Activated CD4-positive, alpha-beta T cell treated with anti-CD3 and anti-CD28 coated beads for 36 hours (primary cell): ENCODE data around the gene MPP2. TPM values are rescaled to one million over a fixed set of nuclear protein-coding genes. Genes with fewer than 3 reads are reported as not detected.
A peak's percentile ranks its signal among the peaks of the same experiment; 100 is the strongest.

ENCODE experiments used
- ATAC-seq: fragments of 200-7000 bp; cut with Tn5 transposase; one replicate; pipeline ENCODE4 v1.10.0; 2021; ENCODE audit warnings: mild to moderate bottlenecking, moderate library complexity
- CTCF ChIA-PET: fragments of 350-600 bp; sonication (Branson Sonifier 250); formaldehyde crosslinking; loops from one replicate; lab custom pipeline; 2021; ENCODE audit warnings: antibody characterized with exemption; lab: Charles Lee
- POLR2A ChIA-PET: fragments of 350-600 bp; sonication (Branson Sonifier 250); formaldehyde crosslinking; loops from one replicate; lab custom pipeline; 2021; ENCODE audit warnings: antibody characterized with exemption, inconsistent platforms; lab: Charles Lee
- DNase-seq: peaks from one replicate; pipeline ENCODE4 v3.0.0-alpha.2; 2020
- H3K27ac Mint-ChIP-seq: one replicate; pipeline ENCODE4 v1.8.0; 2021; ENCODE audit warnings: mixed read lengths
- H3K27me3 Mint-ChIP-seq: one replicate; pipeline ENCODE4 v1.8.0; 2021; ENCODE audit warnings: mixed read lengths
- H3K36me3 Mint-ChIP-seq: one replicate; pipeline ENCODE4 v1.8.0; 2021; ENCODE audit warnings: low read depth, mixed read lengths
- H3K4me1 Mint-ChIP-seq: one replicate; pipeline ENCODE4 v1.8.0; 2021; ENCODE audit warnings: mixed read lengths
- H3K4me3 Mint-ChIP-seq: one replicate; pipeline ENCODE4 v1.8.0; 2021; ENCODE audit warnings: mild to moderate bottlenecking, moderate library complexity, mixed read lengths
- H3K9me3 Mint-ChIP-seq: one replicate; pipeline ENCODE4 v1.8.0; 2021; ENCODE audit warnings: low read depth, mixed read lengths
- intact Hi-C, 2 experiments: fragments of 100-400 bp; cut with DNase I in 1 of 2; cut with micrococcal nuclease in 1 of 2; formaldehyde crosslinking; loops; one replicate each; pipeline versions ENCODE4 v1.14.2 to v1.15.1; 2022 to 2024; cut with DNase I, micrococcal nuclease
- total RNA-seq, 2 experiments: library from RNA; stranded (reverse); gene quantifications; one replicate each; pipeline ENCODE4 v1.2.3, GENCODE V29; 2021

Gene MPP2
- total RNA-seq, 2 experiments from 2014 or later, result 1.2 to 1.3 TPM

- Mint-ChIP-seq H3K36me3 (no peaks in the 10 kb centered on the region), H3K4me3 (no peak overlapping the region), H3K4me1 (no peaks in the 10 kb centered on the region), H3K9me3 (no peaks in the 10 kb centered on the region), H3K27me3 (peaks cover 3% of the 10 kb centered on the region), H3K27ac (no peak overlapping the region)
- DNase-seq, result no peak
- no peak for ATAC-seq
- ChIA-PET POLR2A (interaction anchor here (0.6 kb wide), 1 partner anchor 328 kb away, joined by 7 read pairs; no protein-coding TSS in a partner anchor), CTCF (interaction anchor here (0.9 kb wide), 3 partner anchors 10 to 22 kb away, joined by 3 to 7 read pairs (median 3); partner anchors contain the start of gene CD300LG)
- intact Hi-C loops, result no loop called here
These were observed 50.2 kb downstream of the MPP2 start for GRCh38 chr17:43857141-43857540.

- Mint-ChIP-seq H3K4me3 (no peak overlapping the region), H3K9me3 (no peaks in the 10 kb centered on the region), H3K4me1 (no peaks in the 10 kb centered on the region), H3K27me3 (peaks cover 8% of the 10 kb centered on the region), H3K27ac (no peak overlapping the region), H3K36me3 (no peaks in the 10 kb centered on the region)
- DNase-seq, result no peak
- no peak for ATAC-seq
- intact Hi-C loops, result no loop called here
- ChIA-PET POLR2A (no interaction called here), CTCF (interaction anchor here (0.9 to 1.1 kb wide), 2 partner anchors 23 to 24 kb away, joined by 3 to 7 read pairs; no protein-coding TSS in a partner anchor)
These were observed 51.2 kb downstream of the MPP2 start for GRCh38 chr17:43856141-43856540.

- Mint-ChIP-seq H3K36me3 (no peaks in the 10 kb centered on the region), H3K27me3 (peaks cover 8% of the 10 kb centered on the region), H3K4me3 (no peak overlapping the region), H3K9me3 (no peaks in the 10 kb centered on the region), H3K4me1 (no peaks in the 10 kb centered on the region), H3K27ac (no peak overlapping the region)
- ChIA-PET POLR2A (interaction anchor here (0.7 kb wide), 1 partner anchor 241 kb away, joined by 3 read pairs; no protein-coding TSS in a partner anchor), CTCF (interaction anchor here (0.9 to 1.1 kb wide), 2 partner anchors 9 to 23 kb away, joined by 3 read pairs; no protein-coding TSS in a partner anchor)
- intact Hi-C loops, result no loop called here
- DNase-seq (no peak), ATAC-seq (no peak)
These were observed 52.3 kb downstream of the MPP2 start for GRCh38 chr17:43855061-43855460.

- ChIA-PET CTCF (interaction anchor here (0.6 to 1.0 kb wide), 2 partner anchors 9 to 61 kb away, joined by 3 read pairs; no protein-coding TSS in a partner anchor), POLR2A (no interaction called here)
- Mint-ChIP-seq H3K4me3 (no peak overlapping the region), H3K4me1 (no peaks in the 10 kb centered on the region), H3K27ac (no peak overlapping the region), H3K36me3 (no peaks in the 10 kb centered on the region), H3K9me3 (no peaks in the 10 kb centered on the region), H3K27me3 (peaks cover 8% of the 10 kb centered on the region)
- DNase-seq (no peak), ATAC-seq (no peak)
- intact Hi-C loops, result no loop called here
These were observed 52.8 kb downstream of the MPP2 start for GRCh38 chr17:43854498-43854897.

GRCh38 chr17:43853546-43853945 is 53.8 kb downstream of the MPP2 start:
- intact Hi-C loops, result no loop called here
- H3K4me1 Mint-ChIP-seq, result no peaks in the 10 kb centered on the region
- H3K27me3 Mint-ChIP-seq, result peaks cover 12% of the 10 kb centered on the region
- DNase-seq (no peak), ATAC-seq (no peak)
- no peaks in the 10 kb centered on the region for H3K36me3 Mint-ChIP-seq
- H3K27ac Mint-ChIP-seq, result no peak overlapping the region
- CTCF ChIA-PET, result interaction anchor here (0.6 to 1.0 kb wide), 4 partner anchors 10 to 593 kb away, joined by 3 to 5 read pairs (median 3); no protein-coding TSS in a partner anchor
- POLR2A ChIA-PET, result no interaction called here
- H3K4me3 Mint-ChIP-seq, result no peak overlapping the region
- no peaks in the 10 kb centered on the region for H3K9me3 Mint-ChIP-seq

GRCh38 chr17:43852571-43852970 is 54.8 kb downstream of the MPP2 start:
- no peak for ATAC-seq
- Mint-ChIP-seq H3K4me3 (no peak overlapping the region), H3K36me3 (no peaks in the 10 kb centered on the region), H3K27me3 (peaks cover 15% of the 10 kb centered on the region), H3K4me1 (no peaks in the 10 kb centered on the region), H3K9me3 (no peaks in the 10 kb centered on the region), H3K27ac (no peak overlapping the region)
- intact Hi-C loops, result no loop called here
- DNase-seq, result no peak
- CTCF ChIA-PET, result no interaction called here
- POLR2A ChIA-PET, result no interaction called here

GRCh38 chr17:43849116-43849515 is 58.2 kb downstream of the MPP2 start:
- CTCF ChIA-PET, result no interaction called here
- peaks cover 15% of the 10 kb centered on the region for H3K27me3 Mint-ChIP-seq
- intact Hi-C loops, result loop anchor here in 1 of 2 experiments (5.0 kb wide), 1 partner anchor 157 kb away; no protein-coding TSS in a partner anchor
- H3K27ac Mint-ChIP-seq, result no peak overlapping the region
- no peaks in the 10 kb centered on the region for H3K9me3 Mint-ChIP-seq
- ATAC-seq (no peak), DNase-seq (no peak)
- H3K36me3 Mint-ChIP-seq, result no peaks in the 10 kb centered on the region
- POLR2A ChIA-PET, result no interaction called here
- H3K4me1 Mint-ChIP-seq, result no peaks in the 10 kb centered on the region
- H3K4me3 Mint-ChIP-seq, result no peak overlapping the region

- ATAC-seq (no peak), DNase-seq (no peak)
- POLR2A ChIA-PET, result no interaction called here
- no peak overlapping the region for H3K27ac Mint-ChIP-seq
- CTCF ChIA-PET, result interaction anchor here (0.6 to 0.7 kb wide), 2 partner anchors 173 to 1285 kb away, joined by 3 read pairs; no protein-coding TSS in a partner anchor
- peaks cover 15% of the 10 kb centered on the region for H3K27me3 Mint-ChIP-seq
- H3K4me3 Mint-ChIP-seq, result no peak overlapping the region
- H3K4me1 Mint-ChIP-seq, result no peaks in the 10 kb centered on the region
- intact Hi-C loops, result loop anchor here in 1 of 2 experiments (5.0 kb wide), 1 partner anchor 156 kb away; no protein-coding TSS in a partner anchor
- no peaks in the 10 kb centered on the region for H3K36me3 Mint-ChIP-seq
- no peaks in the 10 kb centered on the region for H3K9me3 Mint-ChIP-seq
These were observed 58.7 kb downstream of the MPP2 start for GRCh38 chr17:43848601-43849000.

- Mint-ChIP-seq H3K4me1 (no peaks in the 10 kb centered on the region), H3K27me3 (peaks cover 22% of the 10 kb centered on the region), H3K4me3 (no peak within 1 kb of the TSS), H3K36me3 (no peaks in the 10 kb centered on the region), H3K9me3 (no peaks in the 10 kb centered on the region), H3K27ac (no peak within 1 kb of the TSS)
- ChIA-PET CTCF (interaction anchor here (0.7 to 2.7 kb wide), 14 partner anchors 11 to 812 kb away, joined by 3 to 17 read pairs (median 5); no protein-coding TSS in a partner anchor), POLR2A (interaction anchor here (0.8 kb wide), 1 partner anchor 163 kb away, joined by 5 read pairs; no protein-coding TSS in a partner anchor)
- ATAC-seq, result no peak
- DNase-seq, result no peak
- intact Hi-C loops, result loop anchor here in 1 of 2 experiments (1.0 to 5.0 kb wide), 3 partner anchors 60 to 155 kb away; no protein-coding TSS in a partner anchor
These were observed 60.4 kb downstream of the MPP2 start, which contains the start of gene CD300LG for GRCh38 chr17:43846963-43847371. Gene CD300LG (plus strand): TSS chr17:43847176. CDS start chr17:43847217, 41 bp downstream.

GRCh38 chr17:43846221-43846712 is 61.1 kb downstream of the MPP2 start:
- POLR2A ChIA-PET, result interaction anchor here (0.6 to 0.8 kb wide), 2 partner anchors 164 to 664 kb away, joined by 3 to 5 read pairs; no protein-coding TSS in a partner anchor
- Mint-ChIP-seq H3K27me3 (peaks cover 19% of the 10 kb centered on the region), H3K27ac (no peak overlapping the region), H3K4me3 (no peak overlapping the region), H3K36me3 (no peaks in the 10 kb centered on the region), H3K9me3 (no peaks in the 10 kb centered on the region), H3K4me1 (no peaks in the 10 kb centered on the region)
- CTCF ChIA-PET, result interaction anchor here (0.6 to 2.7 kb wide), 31 partner anchors 8 to 813 kb away, joined by 3 to 17 read pairs (median 4); partner anchors contain the start of gene DUSP3
- intact Hi-C loops, result loop anchor here in 1 of 2 experiments (1.0 to 5.0 kb wide), 3 partner anchors 59 to 154 kb away; no protein-coding TSS in a partner anchor
- peak; percentile 99 for ATAC-seq
- DNase-seq, result peak; percentile 89

- Mint-ChIP-seq H3K27me3 (peaks cover 18% of the 10 kb centered on the region), H3K27ac (no peak overlapping the region), H3K9me3 (no peaks in the 10 kb centered on the region), H3K4me1 (no peaks in the 10 kb centered on the region), H3K4me3 (no peak overlapping the region), H3K36me3 (no peaks in the 10 kb centered on the region)
- ATAC-seq (no peak), DNase-seq (no peak)
- ChIA-PET POLR2A (interaction anchor here (0.6 kb wide), 1 partner anchor 664 kb away, joined by 3 read pairs; no protein-coding TSS in a partner anchor), CTCF (interaction anchor here (0.6 to 2.7 kb wide), 30 partner anchors 9 to 772 kb away, joined by 3 to 17 read pairs (median 4); partner anchors contain the start of gene DUSP3)
- intact Hi-C loops, result loop anchor here in 1 of 2 experiments (1.0 to 5.0 kb wide), 3 partner anchors 59 to 153 kb away; no protein-coding TSS in a partner anchor
These were observed 61.6 kb downstream of the MPP2 start for GRCh38 chr17:43845766-43846165.
